ENCODE data around the gene USP24.

GRCh38 chr1:55051621-55052020 is 163.5 kb downstream of the USP24 start:
- TF ChIP-seq, protein P1, sequence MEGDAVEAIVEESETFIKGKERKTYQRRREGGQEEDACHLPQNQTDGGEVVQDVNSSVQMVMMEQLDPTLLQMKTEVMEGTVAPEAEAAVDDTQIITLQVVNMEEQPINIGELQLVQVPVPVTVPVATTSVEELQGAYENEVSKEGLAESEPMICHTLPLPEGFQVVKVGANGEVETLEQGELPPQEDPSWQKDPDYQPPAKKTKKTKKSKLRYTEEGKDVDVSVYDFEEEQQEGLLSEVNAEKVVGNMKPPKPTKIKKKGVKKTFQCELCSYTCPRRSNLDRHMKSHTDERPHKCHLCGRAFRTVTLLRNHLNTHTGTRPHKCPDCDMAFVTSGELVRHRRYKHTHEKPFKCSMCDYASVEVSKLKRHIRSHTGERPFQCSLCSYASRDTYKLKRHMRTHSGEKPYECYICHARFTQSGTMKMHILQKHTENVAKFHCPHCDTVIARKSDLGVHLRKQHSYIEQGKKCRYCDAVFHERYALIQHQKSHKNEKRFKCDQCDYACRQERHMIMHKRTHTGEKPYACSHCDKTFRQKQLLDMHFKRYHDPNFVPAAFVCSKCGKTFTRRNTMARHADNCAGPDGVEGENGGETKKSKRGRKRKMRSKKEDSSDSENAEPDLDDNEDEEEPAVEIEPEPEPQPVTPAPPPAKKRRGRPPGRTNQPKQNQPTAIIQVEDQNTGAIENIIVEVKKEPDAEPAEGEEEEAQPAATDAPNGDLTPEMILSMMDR (IDR thresholded peaks at IDR 0.05), result no peak
- TF ChIP-seq POLR2A (IDR thresholded peaks at IDR 0.05), result no peak
